Uterus (tissue), 2 donors: ENCODE results near the gene ZMIZ2.

Experiments used
- CTCF ChIP-seq, 4 experiments: fragments of 200-600 bp in 2 of 4; fragments of 450-650 bp in 2 of 4; sonication (generic) in 2 of 4; IDR thresholded peaks; one replicate each; pipeline ENCODE4 v1.5.1; 2016 to 2019; ENCODE audit warnings: antibody characterized with exemption in 4 of 4, mild to moderate bottlenecking in 2 of 4, moderate library complexity in 1 of 4
- POLR2A ChIP-seq, 2 donors: fragments of 450-650 bp; IDR thresholded peaks; one replicate each; pipeline ENCODE4 v1.6.1; 2016; ENCODE audit warnings: antibody characterized with exemption in 2 of 2, mild to moderate bottlenecking in 1 of 2, moderate library complexity in 1 of 2

GRCh38 chr7:44754802-44755697 is 6.4 kb downstream of the ZMIZ2 start:
- TF ChIP-seq CTCF (IDR thresholded peaks at IDR 0.05) (no peak), POLR2A (IDR thresholded peaks at IDR 0.05) (no peak)
